IPS-20b (cell line): ENCODE results near the gene TMOD1.
"Not testable (repeated sequence)": the region's sequence is repeated elsewhere in the genome, so short reads cannot be mapped to it uniquely, and the experiment has no call there.

Source experiments
- H3K27ac ChIP-seq: one replicate; pipeline ENCODE4 v1.5.1; 2013; ENCODE audit warnings: low read length
- H3K27me3 ChIP-seq: 2 replicates; pipeline ENCODE4 v1.6.1; 2013; ENCODE audit warnings: mild to moderate bottlenecking, low read length, inconsistent platforms; ENCODE audit not compliant: insufficient read depth
- H3K36me3 ChIP-seq: 2 replicates; pipeline ENCODE4 v1.6.1; 2013; ENCODE audit warnings: low read depth, mild to moderate bottlenecking, inconsistent platforms, low read length, moderate library complexity; ENCODE audit not compliant: insufficient read depth
- H3K4me1 ChIP-seq: 2 replicates; pipeline ENCODE4 v1.6.1; 2013; ENCODE audit warnings: mild to moderate bottlenecking, control low read depth, inconsistent platforms, low read length, moderate library complexity; ENCODE audit not compliant: insufficient read depth
- H3K4me3 ChIP-seq: 2 replicates; pipeline ENCODE4 v1.5.1; 2013; ENCODE audit warnings: mild to moderate bottlenecking, low read length, inconsistent platforms
- H3K9ac ChIP-seq: 2 replicates; pipeline ENCODE4 v1.6.1; 2013; ENCODE audit warnings: low read depth, mild to moderate bottlenecking, inconsistent platforms, low read length, moderate library complexity
- H3K9me3 ChIP-seq: 2 replicates; pipeline ENCODE4 v1.6.1; 2013; ENCODE audit warnings: mild to moderate bottlenecking, low read depth, low read length, inconsistent platforms; ENCODE audit not compliant: insufficient read depth

Gene TMOD1

DNA sequence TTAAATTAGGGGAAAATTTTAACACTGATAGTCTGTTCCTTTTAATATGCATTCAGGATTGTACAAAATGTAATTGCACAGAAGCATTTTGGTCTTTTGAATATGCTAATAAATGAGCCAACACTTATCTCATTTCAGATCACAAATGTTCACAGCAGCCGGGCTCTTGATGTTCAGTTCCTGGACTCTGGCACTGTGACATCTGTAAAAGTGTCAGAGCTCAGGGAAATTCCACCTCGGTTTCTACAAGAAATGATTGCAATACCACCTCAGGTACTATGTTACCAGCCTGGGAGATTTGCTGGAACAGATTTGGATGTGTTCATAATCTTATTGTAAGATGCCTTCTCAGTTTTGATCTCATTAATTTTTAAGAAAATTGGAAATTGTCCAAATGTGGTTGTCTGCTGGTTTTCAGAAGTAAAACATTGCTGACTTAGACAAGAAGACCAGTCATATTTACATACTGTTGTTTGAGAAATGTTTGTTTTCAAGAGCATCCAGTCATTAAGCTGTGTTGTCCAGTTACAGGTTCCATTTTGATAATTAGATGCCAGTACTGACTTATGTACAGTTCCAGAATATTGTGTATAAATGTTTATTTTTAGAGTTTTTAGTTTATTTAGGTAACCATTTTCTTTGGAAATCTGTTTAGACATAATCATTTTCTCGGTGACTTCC is 23.0 kb upstream of the TMOD1 start:
- no peaks in the 10 kb centered on the region for H3K27me3 ChIP-seq
- H3K27ac ChIP-seq, result no peak overlapping the region
- no peak overlapping the region for H3K4me3 ChIP-seq
- no peaks in the 10 kb centered on the region; the same call in 1 of the 2 replicates for H3K36me3 ChIP-seq
- H3K9me3 ChIP-seq, result no peaks in the 10 kb centered on the region
- no peaks in the 10 kb centered on the region for H3K4me1 ChIP-seq
- H3K9ac ChIP-seq, result no peak overlapping the region

- Histone ChIP-seq H3K27me3 (no peaks in the 10 kb centered on the region), H3K9me3 (no peaks in the 10 kb centered on the region), H3K36me3 (no peaks in the 10 kb centered on the region), H3K9ac (no peak overlapping the region), H3K4me3 (no peak overlapping the region), H3K27ac (no peak overlapping the region), H3K4me1 (no peaks in the 10 kb centered on the region)
These were observed 21.8 kb upstream of the TMOD1 start for GRCh38 chr9:97479496-97480159.

- H3K4me3 ChIP-seq, result no peak overlapping the region
- H3K36me3 ChIP-seq, result no peaks in the 10 kb centered on the region
- H3K9ac ChIP-seq, result no peak overlapping the region
- no peaks in the 10 kb centered on the region for H3K4me1 ChIP-seq
- no peaks in the 10 kb centered on the region for H3K27me3 ChIP-seq
- H3K27ac ChIP-seq, result no peak overlapping the region
- H3K9me3 ChIP-seq, result no peaks in the 10 kb centered on the region
These were observed 21.3 kb upstream of the TMOD1 start for GRCh38 chr9:97480174-97480573.

- Histone ChIP-seq H3K4me3 (no peak overlapping the region), H3K9me3 (no peaks in the 10 kb centered on the region), H3K27me3 (no peaks in the 10 kb centered on the region), H3K9ac (no peak overlapping the region), H3K27ac (no peak overlapping the region), H3K4me1 (no peaks in the 10 kb centered on the region), H3K36me3 (no peaks in the 10 kb centered on the region)
These were observed 20.7 kb upstream of the TMOD1 start for GRCh38 chr9:97480749-97481148.

DNA sequence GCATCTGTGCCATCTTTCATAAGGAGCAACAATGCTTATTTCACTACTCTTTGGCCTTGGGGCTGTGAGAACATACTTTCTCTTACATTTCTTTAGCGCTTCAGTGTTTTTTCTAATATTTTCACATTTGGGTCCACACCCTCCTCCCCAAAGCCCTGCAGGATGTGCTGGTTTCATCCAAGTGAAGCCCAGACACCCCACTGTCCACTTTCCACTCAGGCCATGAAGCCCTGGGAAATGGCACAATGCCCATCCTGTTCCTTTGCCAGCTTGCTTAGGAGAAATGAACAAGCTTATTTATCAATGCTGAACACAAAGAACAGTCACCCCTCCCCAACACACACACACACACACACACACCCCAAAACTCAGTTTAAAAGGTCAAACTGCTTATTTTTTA is 17.3 kb upstream of the TMOD1 start:
- H3K36me3 ChIP-seq, result no peaks in the 10 kb centered on the region
- H3K27ac ChIP-seq, result no peak overlapping the region
- H3K4me3 ChIP-seq, result no peak overlapping the region
- H3K4me1 ChIP-seq, result no peaks in the 10 kb centered on the region
- H3K9ac ChIP-seq, result no peak overlapping the region
- H3K27me3 ChIP-seq, result no peaks in the 10 kb centered on the region
- H3K9me3 ChIP-seq, result no peaks in the 10 kb centered on the region

DNA sequence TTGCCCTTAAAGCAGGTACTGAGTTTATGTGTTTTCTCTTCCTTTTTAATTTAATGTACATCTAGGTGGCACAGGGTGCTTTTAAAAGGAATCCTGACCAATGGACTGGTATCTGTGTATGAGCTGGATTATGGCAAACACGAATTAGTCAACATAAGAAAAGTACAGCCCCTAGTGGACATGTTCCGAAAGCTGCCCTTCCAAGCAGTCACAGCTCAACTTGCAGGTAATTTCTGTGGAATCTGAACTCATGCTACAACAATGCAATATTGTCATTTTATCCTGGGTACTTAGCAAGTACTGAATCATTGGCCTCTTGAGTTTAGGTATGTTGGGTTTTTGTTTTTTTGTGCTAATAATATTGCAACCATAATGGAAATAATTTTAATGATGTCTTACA is 14.4 kb upstream of the TMOD1 start:
- no peak overlapping the region for H3K4me3 ChIP-seq
- H3K4me1 ChIP-seq, result no peaks in the 10 kb centered on the region
- no peaks in the 10 kb centered on the region for H3K36me3 ChIP-seq
- no peaks in the 10 kb centered on the region for H3K27me3 ChIP-seq
- no peak overlapping the region for H3K27ac ChIP-seq
- H3K9ac ChIP-seq, result no peak overlapping the region
- no peaks in the 10 kb centered on the region for H3K9me3 ChIP-seq

- Histone ChIP-seq H3K4me3 (no peak overlapping the region), H3K27ac (no peak overlapping the region), H3K9me3 (no peaks in the 10 kb centered on the region), H3K4me1 (no peaks in the 10 kb centered on the region), H3K9ac (no peak overlapping the region), H3K27me3 (no peaks in the 10 kb centered on the region), H3K36me3 (no peaks in the 10 kb centered on the region)
These were observed 13.6 kb upstream of the TMOD1 start for GRCh38 chr9:97487861-97488260.

GRCh38 chr9:97491216-97491999 is 10.1 kb upstream of the TMOD1 start:
- Histone ChIP-seq H3K4me3 (no peak overlapping the region), H3K27me3 (no peaks in the 10 kb centered on the region), H3K27ac (no peak overlapping the region), H3K9me3 (no peaks in the 10 kb centered on the region), H3K9ac (no peak overlapping the region), H3K36me3 (no peaks in the 10 kb centered on the region), H3K4me1 (no peaks in the 10 kb centered on the region)

GRCh38 chr9:97497558-97498375 is 3.7 kb upstream of the TMOD1 start:
- not testable (repeated sequence) for H3K4me3 ChIP-seq, H3K9me3 ChIP-seq, H3K9ac ChIP-seq, H3K36me3 ChIP-seq, H3K27ac ChIP-seq, H3K4me1 ChIP-seq
- peaks cover 38% of the 10 kb centered on the region for H3K27me3 ChIP-seq

DNA sequence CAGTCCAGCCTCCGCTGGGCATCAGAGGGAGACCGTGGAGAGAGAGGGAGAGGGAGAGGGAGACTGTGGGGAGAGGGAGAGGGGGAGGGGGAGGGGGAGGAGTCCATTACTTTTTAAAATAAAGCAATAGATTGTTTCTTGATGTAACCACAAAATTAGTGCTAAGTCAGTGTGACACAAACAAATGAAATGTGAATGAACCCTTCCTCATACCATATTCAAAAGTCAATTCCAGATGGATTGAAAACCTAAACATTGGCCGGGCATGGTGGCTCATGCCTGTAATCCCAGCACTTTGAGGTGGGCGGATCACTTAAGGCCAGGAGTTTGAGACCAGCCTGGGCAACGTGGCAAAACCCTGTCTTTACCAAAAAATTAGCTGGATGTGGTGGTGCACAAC is 2.6 kb upstream of the TMOD1 start:
- H3K36me3 ChIP-seq, H3K9ac ChIP-seq, H3K9me3 ChIP-seq, H3K4me3 ChIP-seq, H3K27ac ChIP-seq, H3K4me1 ChIP-seq: not testable (repeated sequence)
- peaks cover 49% of the 10 kb centered on the region for H3K27me3 ChIP-seq

- H3K9me3 ChIP-seq, result no peaks in the 10 kb centered on the region
These were observed 1.2 kb upstream of the TMOD1 start for GRCh38 chr9:97500263-97500662.

More at GRCh38 chr9:97500263-97500662, 1.2 kb upstream of the TMOD1 start:
- H3K9ac ChIP-seq, result no peak overlapping the region
- no peak overlapping the region for H3K27ac ChIP-seq
- no peaks in the 10 kb centered on the region; the same call in 1 of the 2 replicates for H3K4me1 ChIP-seq
- H3K27me3 ChIP-seq, result peaks cover 63% of the 10 kb centered on the region
- no peak overlapping the region for H3K4me3 ChIP-seq
- no peaks in the 10 kb centered on the region for H3K36me3 ChIP-seq
